ENCODE measurements around the gene SLC31A1. TPM values are rescaled to one million over a fixed set of nuclear protein-coding genes. Genes with fewer than 3 reads are reported as not detected.

Gene SLC31A1
- total RNA-seq, 1 donor from 2014 or later: 20.0 TPM

DNA sequence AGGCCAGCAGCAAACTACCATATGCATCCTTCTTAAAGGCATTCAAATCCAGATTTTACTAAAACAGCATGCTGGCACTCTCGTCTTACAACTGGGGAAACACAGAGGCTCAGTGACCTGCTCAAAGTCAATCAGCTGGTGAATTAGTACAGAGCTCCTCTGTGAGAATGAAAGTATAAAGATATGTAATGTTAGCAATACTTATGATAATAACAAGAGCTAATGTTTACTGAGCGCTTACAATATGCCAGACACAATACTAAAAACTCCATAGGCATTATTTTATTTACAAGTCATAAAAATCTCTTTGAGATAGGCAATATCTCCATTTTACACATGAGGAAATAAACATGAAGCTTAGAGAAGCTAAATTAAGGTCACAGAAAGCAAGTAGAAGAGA lies 28.9 kb upstream of the SLC31A1 start:
- intact Hi-C loops (cut with micrococcal nuclease): no loop called here
- Mint-ChIP-seq H3K27me3 (ENCODE audit: low read depth) (no peaks in the 10 kb centered on the region), H3K4me1 (ENCODE audit: low read depth) (peaks cover 4% of the 10 kb centered on the region), H3K4me3 (ENCODE audit: low read depth) (no peak overlapping the region), H3K9me3 (no peaks in the 10 kb centered on the region), H3K36me3 (ENCODE audit: low read depth) (peaks cover 62% of the 10 kb centered on the region), H3K27ac (no peak overlapping the region)
- DNase-seq (ENCODE audit: low spot score): no peak

GRCh38 chr9:113199683-113200329 lies 21.5 kb upstream of the SLC31A1 start:
- intact Hi-C loops (cut with micrococcal nuclease): no loop called here
- H3K27ac Mint-ChIP-seq: no peak overlapping the region
- H3K27me3 Mint-ChIP-seq (ENCODE audit: low read depth): no peaks in the 10 kb centered on the region
- H3K4me3 Mint-ChIP-seq (ENCODE audit: low read depth): no peak overlapping the region
- H3K4me1 Mint-ChIP-seq (ENCODE audit: low read depth): peaks cover 4% of the 10 kb centered on the region
- DNase-seq (ENCODE audit: low spot score): no peak
- peaks cover 76% of the 10 kb centered on the region for H3K36me3 Mint-ChIP-seq (ENCODE audit: low read depth)
- H3K9me3 Mint-ChIP-seq: no peaks in the 10 kb centered on the region

DNA sequence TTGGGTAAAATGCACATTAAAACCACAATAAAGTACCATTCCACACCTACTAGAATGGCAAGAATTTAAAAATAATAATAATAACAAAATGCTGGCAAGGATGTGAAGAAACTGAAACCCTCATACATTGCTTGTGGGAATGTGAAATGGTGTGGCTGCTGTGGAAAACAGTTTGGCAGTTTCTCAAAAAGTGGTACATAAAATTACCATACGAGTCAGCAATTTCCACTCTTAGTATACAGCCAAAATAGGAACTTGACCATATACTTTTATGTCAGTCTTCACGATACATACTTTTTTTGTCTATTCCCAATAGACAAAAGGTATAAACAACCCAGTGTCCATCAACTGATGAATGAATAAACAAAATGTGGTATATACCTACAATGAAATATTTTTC lies 15.9 kb upstream of the SLC31A1 start:
- H3K9me3 Mint-ChIP-seq: no peaks in the 10 kb centered on the region
- peaks cover 2% of the 10 kb centered on the region for H3K4me1 Mint-ChIP-seq (ENCODE audit: low read depth)
- peaks cover 66% of the 10 kb centered on the region for H3K36me3 Mint-ChIP-seq (ENCODE audit: low read depth)
- intact Hi-C loops (cut with micrococcal nuclease): no loop called here
- H3K27ac Mint-ChIP-seq: no peak overlapping the region
- no peaks in the 10 kb centered on the region for H3K27me3 Mint-ChIP-seq (ENCODE audit: low read depth)
- H3K4me3 Mint-ChIP-seq (ENCODE audit: low read depth): no peak overlapping the region
- DNase-seq (ENCODE audit: low spot score): no peak

GRCh38 chr9:113205861-113206260 lies 15.5 kb upstream of the SLC31A1 start:
- Mint-ChIP-seq H3K4me3 (ENCODE audit: low read depth) (no peak overlapping the region), H3K9me3 (no peaks in the 10 kb centered on the region), H3K27ac (no peak overlapping the region), H3K27me3 (ENCODE audit: low read depth) (no peaks in the 10 kb centered on the region), H3K4me1 (ENCODE audit: low read depth) (peaks cover 2% of the 10 kb centered on the region), H3K36me3 (ENCODE audit: low read depth) (peaks cover 70% of the 10 kb centered on the region)
- intact Hi-C loops (cut with micrococcal nuclease): no loop called here
- DNase-seq (ENCODE audit: low spot score): no peak

DNA sequence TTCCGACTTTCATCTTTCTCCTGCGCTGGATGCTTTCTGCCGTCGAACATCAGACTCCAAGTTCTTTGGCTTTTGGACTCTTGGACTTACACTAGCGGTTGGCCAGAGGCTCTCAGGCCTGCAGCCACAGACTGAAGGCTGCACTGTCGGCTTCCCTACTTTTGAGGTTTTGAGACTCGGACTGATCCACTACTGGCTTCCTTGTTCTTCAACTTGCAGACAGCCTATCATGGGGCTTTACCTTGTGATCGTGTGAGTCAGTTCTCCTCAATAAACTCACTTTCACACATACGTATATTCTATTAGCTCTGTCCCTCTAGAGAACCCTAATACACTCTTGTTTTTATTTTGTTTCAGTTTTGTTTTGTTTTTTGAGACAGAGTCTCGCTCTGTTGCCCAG lies 10.5 kb upstream of the SLC31A1 start:
- peaks cover 5% of the 10 kb centered on the region for H3K4me1 Mint-ChIP-seq (ENCODE audit: low read depth)
- H3K36me3 Mint-ChIP-seq (ENCODE audit: low read depth): peaks cover 61% of the 10 kb centered on the region
- no peak overlapping the region for H3K27ac Mint-ChIP-seq
- DNase-seq (ENCODE audit: low spot score): no peak
- H3K4me3 Mint-ChIP-seq (ENCODE audit: low read depth): no peak overlapping the region
- H3K9me3 Mint-ChIP-seq: no peaks in the 10 kb centered on the region
- intact Hi-C loops (cut with micrococcal nuclease): no loop called here
- no peaks in the 10 kb centered on the region for H3K27me3 Mint-ChIP-seq (ENCODE audit: low read depth)

DNA sequence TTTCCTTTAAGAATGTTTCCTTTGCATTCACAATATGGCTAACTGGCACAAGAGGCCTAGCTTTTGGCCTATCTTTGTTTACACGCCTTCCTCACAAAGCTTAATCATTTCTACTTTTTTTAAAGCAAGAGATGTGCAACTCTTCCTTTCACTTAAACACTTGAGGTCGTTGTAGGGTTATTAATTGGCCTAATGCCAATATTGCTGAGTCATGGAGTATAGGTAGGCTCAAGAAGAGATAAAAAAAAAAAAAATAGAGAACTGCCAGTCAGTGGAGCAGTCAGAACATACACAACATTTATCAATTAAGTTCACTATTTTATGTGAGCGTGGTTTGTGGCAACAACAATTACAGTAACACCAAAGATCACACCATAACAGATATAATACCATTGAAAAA lies 6.2 kb upstream of the SLC31A1 start:
- Mint-ChIP-seq H3K9me3 (no peaks in the 10 kb centered on the region), H3K4me1 (ENCODE audit: low read depth) (peaks cover 25% of the 10 kb centered on the region), H3K27ac (peak overlapping the region; percentile 24), H3K36me3 (ENCODE audit: low read depth) (peaks cover 60% of the 10 kb centered on the region), H3K4me3 (ENCODE audit: low read depth) (no peak overlapping the region), H3K27me3 (ENCODE audit: low read depth) (no peaks in the 10 kb centered on the region)
- intact Hi-C loops (cut with micrococcal nuclease): no loop called here
- DNase-seq (ENCODE audit: low spot score): no peak

GRCh38 chr9:113216406-113216805 lies 4.9 kb upstream of the SLC31A1 start:
- H3K27me3 Mint-ChIP-seq (ENCODE audit: low read depth): no peaks in the 10 kb centered on the region
- intact Hi-C loops (cut with micrococcal nuclease): no loop called here
- no peak for DNase-seq (ENCODE audit: low spot score)
- peaks cover 27% of the 10 kb centered on the region for H3K4me1 Mint-ChIP-seq (ENCODE audit: low read depth)
- H3K9me3 Mint-ChIP-seq: no peaks in the 10 kb centered on the region
- H3K27ac Mint-ChIP-seq: no peak overlapping the region
- peaks cover 52% of the 10 kb centered on the region for H3K36me3 Mint-ChIP-seq (ENCODE audit: low read depth)
- no peak overlapping the region for H3K4me3 Mint-ChIP-seq (ENCODE audit: low read depth)

GRCh38 chr9:113219186-113219936 lies 2.0 kb upstream of the SLC31A1 start:
- DNase-seq (ENCODE audit: low spot score): no peak
- Mint-ChIP-seq H3K27ac (peak overlapping the region; percentile 78), H3K27me3 (ENCODE audit: low read depth) (no peaks in the 10 kb centered on the region), H3K36me3 (ENCODE audit: low read depth) (peaks cover 32% of the 10 kb centered on the region), H3K4me3 (ENCODE audit: low read depth) (peak overlapping the region; percentile 92), H3K9me3 (no peaks in the 10 kb centered on the region), H3K4me1 (ENCODE audit: low read depth) (peaks cover 46% of the 10 kb centered on the region)
- intact Hi-C loops (cut with micrococcal nuclease): no loop called here

GRCh38 chr9:113219969-113220368 lies 1.4 kb upstream of the SLC31A1 start:
- intact Hi-C loops (cut with micrococcal nuclease): loop anchor here (1.0 to 5.0 kb wide), 6 partner anchors 49 to 733 kb away; partner anchors contain the start of genes ALAD, C9orf43, KIAA1958 and POLE3
- Mint-ChIP-seq H3K4me3 (ENCODE audit: low read depth) (peak overlapping the region; percentile 92), H3K4me1 (ENCODE audit: low read depth) (peaks cover 46% of the 10 kb centered on the region), H3K9me3 (no peaks in the 10 kb centered on the region), H3K27me3 (ENCODE audit: low read depth) (no peaks in the 10 kb centered on the region), H3K36me3 (ENCODE audit: low read depth) (peaks cover 32% of the 10 kb centered on the region), H3K27ac (peak overlapping the region; percentile 78)
- no peak for DNase-seq (ENCODE audit: low spot score)

GRCh38 chr9:113220467-113221002 lies 809 bp upstream of the SLC31A1 start:
- H3K4me3 Mint-ChIP-seq (ENCODE audit: low read depth): peak overlapping the region; percentile 92
- H3K27me3 Mint-ChIP-seq (ENCODE audit: low read depth): no peaks in the 10 kb centered on the region
- no peaks in the 10 kb centered on the region for H3K9me3 Mint-ChIP-seq
- DNase-seq (ENCODE audit: low spot score): peak; percentile 11
- intact Hi-C loops (cut with micrococcal nuclease): loop anchor here (1.0 to 5.0 kb wide), 7 partner anchors 49 to 733 kb away; partner anchors contain the start of genes ALAD, C9orf43, CDC26 and KIAA1958
- H3K4me1 Mint-ChIP-seq (ENCODE audit: low read depth): peaks cover 43% of the 10 kb centered on the region
- peaks cover 31% of the 10 kb centered on the region for H3K36me3 Mint-ChIP-seq (ENCODE audit: low read depth)
- H3K27ac Mint-ChIP-seq: peak overlapping the region; percentile 78

DNA sequence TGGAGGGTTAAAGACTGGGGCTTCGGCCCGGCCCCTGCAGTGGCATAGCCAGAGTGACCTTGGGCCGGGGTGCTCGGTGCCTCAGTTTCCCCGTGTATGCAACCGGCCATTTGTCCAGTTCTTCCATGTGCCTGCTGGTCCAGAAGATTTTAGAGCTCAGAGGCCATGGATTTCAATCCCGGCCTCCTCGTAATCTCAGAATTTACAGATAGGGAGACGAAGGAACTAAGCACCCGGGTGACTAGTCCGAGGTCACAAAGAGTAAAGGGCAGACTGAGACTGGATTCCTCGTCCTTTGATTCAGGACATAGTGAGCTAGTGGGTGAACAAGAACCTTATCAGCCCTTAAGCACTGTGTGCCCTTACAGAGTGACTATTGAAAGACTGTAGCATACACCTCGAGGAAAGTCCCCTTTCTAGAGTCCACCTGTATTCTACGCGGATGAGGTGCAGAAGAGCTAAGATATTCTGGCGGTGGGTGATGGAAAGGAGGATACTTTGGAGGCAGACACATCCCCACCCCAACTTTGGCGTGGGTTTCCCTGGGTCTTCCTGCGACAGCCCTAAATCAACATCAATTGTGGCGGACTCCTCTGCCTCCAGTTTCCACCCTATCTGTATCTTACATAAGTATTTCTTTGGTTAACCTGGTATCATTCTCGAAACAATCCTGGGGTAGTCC lies 597 bp downstream of the SLC31A1 start:
- Mint-ChIP-seq H3K9me3 (no peaks in the 10 kb centered on the region), H3K27me3 (ENCODE audit: low read depth) (no peaks in the 10 kb centered on the region), H3K36me3 (ENCODE audit: low read depth) (peaks cover 28% of the 10 kb centered on the region), H3K4me1 (ENCODE audit: low read depth) (peaks cover 44% of the 10 kb centered on the region), H3K27ac (peak overlapping the region; percentile 78), H3K4me3 (ENCODE audit: low read depth) (peak overlapping the region; percentile 92)
- intact Hi-C loops (cut with micrococcal nuclease): loop anchor here (1.0 to 5.0 kb wide), 6 partner anchors 53 to 735 kb away; partner anchors contain the start of genes ALAD, C9orf43, CDC26 and KIAA1958
- DNase-seq (ENCODE audit: low spot score): no peak

DNA sequence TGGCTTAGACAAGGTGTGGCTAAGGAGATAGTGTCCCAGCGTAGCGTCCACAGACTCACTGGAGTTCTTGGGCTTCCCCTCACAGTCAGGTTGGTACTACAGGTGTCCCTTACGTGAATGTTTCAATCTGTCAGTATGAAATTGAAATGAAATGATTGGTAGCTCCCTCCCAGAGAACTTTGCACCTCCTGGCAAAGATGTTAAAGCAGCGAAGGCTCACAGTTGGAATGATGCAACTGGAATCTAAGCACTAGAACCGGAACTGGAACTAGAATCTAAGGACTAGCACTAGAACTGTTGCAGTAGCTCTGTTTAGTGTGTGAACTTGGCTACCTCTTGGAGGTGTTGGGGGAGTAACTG lies 1.1 kb downstream of the SLC31A1 start:
- DNase-seq (ENCODE audit: low spot score): no peak
- H3K9me3 Mint-ChIP-seq: no peaks in the 10 kb centered on the region
- H3K4me1 Mint-ChIP-seq (ENCODE audit: low read depth): peaks cover 44% of the 10 kb centered on the region
- no peaks in the 10 kb centered on the region for H3K27me3 Mint-ChIP-seq (ENCODE audit: low read depth)
- peaks cover 26% of the 10 kb centered on the region for H3K36me3 Mint-ChIP-seq (ENCODE audit: low read depth)
- peak overlapping the region; percentile 92 for H3K4me3 Mint-ChIP-seq (ENCODE audit: low read depth)
- H3K27ac Mint-ChIP-seq: no peak overlapping the region
- intact Hi-C loops (cut with micrococcal nuclease): loop anchor here (5.0 kb wide), 2 partner anchors 130 to 735 kb away; partner anchors contain the start of gene KIAA1958

Measured in activated T-helper 2 cell treated with anti-CD3 and anti-CD28 coated beads, Interferon-gamma antibody, Interleukin-2, Interleukin-4, amounts not matched to agents 10 μg/mL and 5 μg/mL and 100 μg/mL, durations not matched to agents 14 hours and 24 hours and 36 hours (primary cell).